Measurements from ENCODE around the gene SH2D2A. TPM values are rescaled to one million over a fixed set of nuclear protein-coding genes. Genes with fewer than 3 reads are reported as not detected.
"Not testable (repeated sequence)": the region's sequence is repeated elsewhere in the genome, so short reads cannot be mapped to it uniquely, and the experiment has no call there.

The SH2D2A gene
- total and polyA plus RNA-seq, 9 donors = 0.19 to 2.8 (median 0.77) TPM

DNA sequence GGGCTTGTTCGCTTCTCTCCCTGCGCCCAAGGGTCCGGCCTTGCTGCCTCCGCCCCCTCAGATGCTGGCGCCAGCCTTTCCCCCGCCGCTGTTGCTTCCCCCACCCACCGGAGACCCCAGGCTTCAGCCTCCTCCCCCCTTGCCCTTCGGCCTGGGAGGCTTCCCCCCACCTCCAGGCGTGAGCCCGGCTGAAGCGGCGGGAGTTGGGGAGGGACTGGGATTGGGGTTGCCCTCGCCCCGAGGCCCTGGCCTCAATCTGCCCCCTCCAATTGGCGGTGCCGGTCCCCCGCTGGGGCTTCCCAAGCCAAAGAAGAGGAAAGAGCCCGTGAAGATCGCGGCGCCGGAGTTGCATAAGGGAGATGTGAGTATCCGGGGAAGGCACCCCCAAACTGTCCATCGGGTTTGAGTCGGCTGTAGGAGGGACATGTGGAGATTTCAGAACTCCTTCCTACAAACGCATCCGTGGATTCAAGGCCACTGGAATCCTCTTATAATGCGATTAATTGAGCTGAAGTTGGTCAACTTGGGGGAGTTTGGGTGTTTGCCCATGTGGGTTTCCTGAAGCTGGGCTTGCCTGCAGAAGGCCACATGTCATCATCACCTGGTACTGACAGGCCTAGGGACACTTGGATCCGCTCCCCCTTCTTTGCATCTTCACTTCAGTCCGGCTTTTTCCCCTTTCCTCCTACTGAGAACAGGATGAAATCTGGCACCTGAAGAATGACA lies 48.6 kb downstream of the SH2D2A start:
- no peak for TF ChIP-seq EP300 (IDR thresholded peaks at IDR 0.05)
- TF ChIP-seq POLR2A (IDR thresholded peaks at IDR 0.05) = no peak
- no peak for TF ChIP-seq CTCF (IDR thresholded peaks at IDR 0.05)
- intact Hi-C loops (cut with DNase I) = loop anchor here in 1 of 4 donors (2.0 kb wide), 1 partner anchor 27 kb away; the partner anchor contains the start of gene MRPL24

DNA sequence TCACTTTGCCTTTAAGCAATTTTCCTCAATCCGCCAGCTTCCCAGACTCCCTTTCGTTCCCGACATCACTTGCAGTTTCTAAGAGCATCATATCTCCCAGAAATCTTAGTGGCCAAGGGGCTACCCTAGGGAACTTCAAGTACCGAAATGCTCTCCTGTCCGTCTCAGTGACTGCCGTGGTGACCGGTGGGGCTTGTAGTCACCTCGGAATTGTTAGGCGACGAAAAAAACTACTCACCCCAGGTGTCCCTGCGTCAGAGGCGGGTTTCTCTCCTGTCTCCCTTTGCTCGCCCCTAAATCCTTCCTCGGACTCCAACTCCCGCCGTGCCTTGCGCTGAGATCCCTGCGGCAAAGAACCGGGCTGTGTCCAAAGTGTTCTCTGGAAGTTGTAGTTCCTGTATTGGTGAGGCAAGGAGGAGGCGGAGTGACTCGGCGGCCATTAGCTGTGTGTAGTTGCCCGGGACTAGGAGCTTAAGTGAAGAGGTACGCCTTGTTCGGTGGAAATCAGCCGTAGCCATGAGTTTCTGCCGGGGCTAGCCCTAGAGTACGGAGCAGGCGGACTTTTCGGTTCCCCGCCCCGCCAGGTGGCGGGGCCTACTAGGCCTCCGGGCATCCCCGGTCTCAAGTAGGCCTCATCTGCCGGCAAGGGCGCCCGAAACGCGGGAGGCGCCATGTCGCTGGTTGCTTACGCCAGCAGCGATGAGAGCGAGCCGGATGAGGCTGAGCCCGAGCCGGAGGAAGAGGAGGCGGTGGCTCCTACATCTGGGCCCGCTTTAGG lies 49.4 kb downstream of the SH2D2A start, which contains the start of gene PRCC:
TSS of gene PRCC (plus strand) at position 435 of the 778 bp plus-strand sequence. CDS start at position 672, 237 bp downstream.
- Histone ChIP-seq H3K27ac (peak within 1 kb of the TSS; percentile 70 to 83), H3K4me1 (ENCODE audit: insufficient read depth) (no peaks in the 10 kb centered on the region), H3K27me3 (no peaks in the 10 kb centered on the region), H3K9me3 (no peaks in the 10 kb centered on the region), H3K36me3 (no peaks in the 10 kb centered on the region), H3K4me3 (peak within 1 kb of the TSS; percentile 85)
- DNase-seq = peak; percentile 96 to 98 (median 97)
- TF ChIP-seq CTCF (IDR thresholded peaks at IDR 0.05) (no peak), POLR2A (IDR thresholded peaks at IDR 0.05) (peak; percentile 70)
- intact Hi-C loops (cut with DNase I) = loop anchor here in 1 of 4 donors (2.0 kb wide), 1 partner anchor 26 kb away; the partner anchor contains the start of gene MRPL24
- 0% methylated on average over 34 to 50 of the region's 50 CpGs for WGBS, 3 donors

More for the DNA sequence above, 48.6 kb downstream of the SH2D2A start:
- H3K4me3 ChIP-seq = peak overlapping the region; percentile 85
- DNase-seq = peak in 4 of 5 donors; percentile 47 to 73 (median 58)
- H3K36me3 ChIP-seq = no peaks in the 10 kb centered on the region
- H3K27ac ChIP-seq = peak overlapping the region; percentile 70 to 83
- 0 to 1% (median 1%) methylated on average over 24 to 31 of the region's 31 CpGs for WGBS, 3 donors
- H3K27me3 ChIP-seq = no peaks in the 10 kb centered on the region
- H3K9me3 ChIP-seq = no peaks in the 10 kb centered on the region
- peaks cover 2% of the 10 kb centered on the region for H3K4me1 ChIP-seq (ENCODE audit: insufficient read depth)

- intact Hi-C loops (cut with DNase I) = loop anchor here in 1 of 4 donors (2.0 kb wide), 1 partner anchor 26 kb away; the partner anchor contains the start of gene MRPL24
- peak overlapping the region; percentile 49 for H3K4me3 ChIP-seq
- H3K27me3 ChIP-seq = no peaks in the 10 kb centered on the region
- H3K9me3 ChIP-seq = no peaks in the 10 kb centered on the region
- no peaks in the 10 kb centered on the region for H3K36me3 ChIP-seq
- DNase-seq = peak in 1 of 5 donors; percentile 77
- H3K4me1 ChIP-seq (ENCODE audit: insufficient read depth) = no peaks in the 10 kb centered on the region
- WGBS, 3 donors = 6 to 11% (median 6%) methylated on average over 14 of the region's 14 CpGs
- TF ChIP-seq EP300 (IDR thresholded peaks at IDR 0.05) (no peak), POLR2A (IDR thresholded peaks at IDR 0.05) (peak; percentile 26)
- peak overlapping the region in 1 of 2 donors; percentile 81 for H3K27ac ChIP-seq
Measured at GRCh38 chr1:156766298-156767100, 50.1 kb downstream of the SH2D2A start.

GRCh38 chr1:156765666-156766065 lies 51.0 kb downstream of the SH2D2A start:
- DNase-seq = no peak
- 91 to 92% (median 91%) methylated on average over 5 of the region's 5 CpGs for WGBS, 3 donors
- TF ChIP-seq EP300 (IDR thresholded peaks at IDR 0.05) = no peak
- TF ChIP-seq POLR2A (IDR thresholded peaks at IDR 0.05) = no peak
- no peak for TF ChIP-seq CTCF (IDR thresholded peaks at IDR 0.05)
- intact Hi-C loops (cut with DNase I) = loop anchor here in 1 of 4 donors (2.0 kb wide), 1 partner anchor 25 kb away; the partner anchor contains the start of gene MRPL24
- Histone ChIP-seq H3K36me3 (no peaks in the 10 kb centered on the region), H3K4me1 (ENCODE audit: insufficient read depth) (no peaks in the 10 kb centered on the region), H3K27ac (no peak overlapping the region), H3K9me3 (no peaks in the 10 kb centered on the region), H3K4me3 (no peak overlapping the region), H3K27me3 (no peaks in the 10 kb centered on the region)

DNA sequence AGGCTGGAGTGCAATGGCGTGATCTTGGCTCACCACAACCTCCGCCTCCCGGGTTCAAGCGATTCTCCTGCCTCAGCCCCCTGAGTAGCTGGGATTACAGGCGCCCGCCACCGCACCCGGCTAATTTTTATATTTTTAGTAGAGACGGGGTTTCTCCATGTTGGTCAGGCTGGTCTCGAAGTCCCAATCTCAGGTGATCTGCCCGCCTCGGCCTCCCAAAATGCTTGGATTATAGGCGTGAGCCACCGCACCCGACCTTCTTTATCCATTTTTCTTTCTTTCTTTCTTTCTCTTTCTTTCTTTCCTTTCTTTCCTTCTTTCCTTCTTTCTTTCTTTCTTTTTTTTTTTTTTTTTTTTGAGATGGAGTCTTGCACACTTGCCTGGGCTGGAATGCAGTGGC lies 51.5 kb downstream of the SH2D2A start:
- H3K27me3 ChIP-seq; H3K36me3 ChIP-seq; H3K4me3 ChIP-seq; H3K9me3 ChIP-seq; H3K4me1 ChIP-seq (ENCODE audit: insufficient read depth); intact Hi-C loops (cut with DNase I); DNase-seq; H3K27ac ChIP-seq: not testable (repeated sequence)
- 93 to 95% (median 94%) methylated on average over 15 of the region's 15 CpGs for whole genome bisulfite sequencing, 3 donors
